Right lobe of liver (tissue), 6 donors: ENCODE data around the gene GRAP. TPM values are rescaled to one million over a fixed set of nuclear protein-coding genes. Genes with fewer than 3 reads are reported as not detected.

Source experiments
- ATAC-seq, 4 donors: fragments of 200-7000 bp; cut with Tn5 transposase; one replicate each; pipeline ENCODE4 v1.9.1; 2020; ENCODE audit warnings: mild to moderate bottlenecking in 4 of 4, moderate library complexity in 4 of 4
- DNase-seq, 3 donors: peaks; one replicate each; pipeline ENCODE4 v3.0.0-alpha.2; 2020
- H3K27ac ChIP-seq, 3 donors: fragments of 200-600 bp; one replicate each; pipeline ENCODE4 v1.8.0; 2022
- H3K27me3 ChIP-seq, 2 donors: fragments of 200-600 bp; one replicate each; pipeline ENCODE4 v1.8.0; 2022
- H3K36me3 ChIP-seq, 4 donors: fragments of 200-600 bp; sonication (generic) in 1 of 4; one replicate each; pipeline versions ENCODE4 v1.5.1 to v1.8.0; 2017 to 2022; ENCODE audit warnings: control low read depth in 1 of 4
- H3K4me1 ChIP-seq, 4 donors: fragments of 200-600 bp; sonication (generic) in 1 of 4; one replicate each; pipeline versions ENCODE4 v1.5.1 to v1.8.0; 2017 to 2022; ENCODE audit warnings: control low read depth in 1 of 4
- H3K4me3 ChIP-seq, 3 donors: fragments of 200-600 bp; one replicate each; pipeline ENCODE4 v1.8.0; 2022
- H3K9me3 ChIP-seq, 4 donors: fragments of 200-600 bp; sonication (generic) in 1 of 4; one replicate each; pipeline versions ENCODE4 v1.5.1 to v1.8.0; 2017 to 2022; ENCODE audit warnings: control low read depth in 1 of 4
- POLR2A ChIP-seq: fragments of 450-650 bp; IDR thresholded peaks from one replicate; pipeline ENCODE4 v1.6.1; 2017; ENCODE audit warnings: antibody characterized with exemption, mild to moderate bottlenecking
- WGBS: methylation state at CpG from one replicate; pipeline ENCODE4 v1.1.6; 2018; ENCODE audit warnings: low coverage, low lambda C conversion rate; ENCODE audit not compliant: insufficient coverage; ENCODE audit errors: missing lambda C conversion rate; 5-methylcytosine and 5-hydroxymethylcytosine counted together
- intact Hi-C, 2 donors: fragments of 100-400 bp; cut with DNase I; formaldehyde crosslinking; loops; one replicate each; pipeline versions ENCODE4 v1.11.2 to v1.14.1; 2022
- total RNA-seq, 6 experiments: library from RNA; depleted of rRNA in 2 of 6; stranded (reverse); fragments of >200 nt in 2 of 6; fragmentation: NEBNext Ultra II Directional in 3 of 6; extraction: Animal tissue kit (Norgen Biotek cat#: 25700) in 3 of 6; gene quantifications; one replicate each; pipeline versions ENCODE4 v1.1.0 to v1.2.4, GENCODE V29; 2016 to 2023
- TF ChIP-seq, protein P1 (sequence below), 4 donors: fragments of 200-600 bp in 3 of 4; fragments of 450-650 bp in 1 of 4; IDR thresholded peaks; one replicate each; pipeline versions ENCODE4 v1.5.1 to v1.8.0; 2016 to 2022; ENCODE audit warnings: antibody characterized with exemption in 4 of 4, mild to moderate bottlenecking in 2 of 4
- donor health status: DM: no; HTN: yes; CAD: no.
- donor health status: DM: no; HTN: no; CAD: no.
- donor health status: DM: no; HTN: no; CAD: no.
- donor health status: DM: no; HTN: yes; CAD: no.
- donor health status: DM: no; HTN: yes; CAD: no.

Gene GRAP
- total RNA-seq, 6 experiments from 2014 or later = 2.6 to 6.1 (median 4.2) TPM

DNA sequence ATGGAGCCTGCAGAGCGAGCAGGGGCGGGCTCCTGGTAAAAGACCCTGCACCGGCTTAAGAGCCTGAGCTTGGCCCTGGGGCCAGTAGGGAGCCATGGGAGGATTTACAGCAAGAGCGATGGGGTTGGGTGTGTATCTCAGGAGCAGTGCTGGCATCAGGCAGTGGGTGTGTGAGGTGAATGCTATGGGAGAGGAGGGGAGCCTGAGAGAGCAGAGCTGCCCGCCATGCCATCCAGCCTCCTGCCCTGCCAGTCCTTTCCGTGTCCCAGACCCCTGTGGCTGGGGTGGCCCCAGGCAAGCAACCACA, 65.5 kb downstream of the GRAP start:
- DNase-seq = no peak
- TF ChIP-seq, protein P1, sequence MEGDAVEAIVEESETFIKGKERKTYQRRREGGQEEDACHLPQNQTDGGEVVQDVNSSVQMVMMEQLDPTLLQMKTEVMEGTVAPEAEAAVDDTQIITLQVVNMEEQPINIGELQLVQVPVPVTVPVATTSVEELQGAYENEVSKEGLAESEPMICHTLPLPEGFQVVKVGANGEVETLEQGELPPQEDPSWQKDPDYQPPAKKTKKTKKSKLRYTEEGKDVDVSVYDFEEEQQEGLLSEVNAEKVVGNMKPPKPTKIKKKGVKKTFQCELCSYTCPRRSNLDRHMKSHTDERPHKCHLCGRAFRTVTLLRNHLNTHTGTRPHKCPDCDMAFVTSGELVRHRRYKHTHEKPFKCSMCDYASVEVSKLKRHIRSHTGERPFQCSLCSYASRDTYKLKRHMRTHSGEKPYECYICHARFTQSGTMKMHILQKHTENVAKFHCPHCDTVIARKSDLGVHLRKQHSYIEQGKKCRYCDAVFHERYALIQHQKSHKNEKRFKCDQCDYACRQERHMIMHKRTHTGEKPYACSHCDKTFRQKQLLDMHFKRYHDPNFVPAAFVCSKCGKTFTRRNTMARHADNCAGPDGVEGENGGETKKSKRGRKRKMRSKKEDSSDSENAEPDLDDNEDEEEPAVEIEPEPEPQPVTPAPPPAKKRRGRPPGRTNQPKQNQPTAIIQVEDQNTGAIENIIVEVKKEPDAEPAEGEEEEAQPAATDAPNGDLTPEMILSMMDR (IDR thresholded peaks at IDR 0.05) = no peak
- TF ChIP-seq POLR2A = no peak
- peak overlapping the region in 1 of 3 donors; percentile 58 for H3K27ac ChIP-seq
- intact Hi-C loops = no loop called here
- no peaks in the 10 kb centered on the region for H3K9me3 ChIP-seq
- peak in 1 of 4 donors; percentile 1 for ATAC-seq
- H3K27me3 ChIP-seq = no peaks in the 10 kb centered on the region
- H3K4me1 ChIP-seq = peaks cover 0 to 23% (median 6%) of the 10 kb centered on the region in 4 donors
- 100% methylated on average over 2 of the region's 6 CpGs for WGBS
- peaks cover 0 to 21% (median 12%) of the 10 kb centered on the region in 4 donors for H3K36me3 ChIP-seq
- H3K4me3 ChIP-seq = no peak overlapping the region

DNA sequence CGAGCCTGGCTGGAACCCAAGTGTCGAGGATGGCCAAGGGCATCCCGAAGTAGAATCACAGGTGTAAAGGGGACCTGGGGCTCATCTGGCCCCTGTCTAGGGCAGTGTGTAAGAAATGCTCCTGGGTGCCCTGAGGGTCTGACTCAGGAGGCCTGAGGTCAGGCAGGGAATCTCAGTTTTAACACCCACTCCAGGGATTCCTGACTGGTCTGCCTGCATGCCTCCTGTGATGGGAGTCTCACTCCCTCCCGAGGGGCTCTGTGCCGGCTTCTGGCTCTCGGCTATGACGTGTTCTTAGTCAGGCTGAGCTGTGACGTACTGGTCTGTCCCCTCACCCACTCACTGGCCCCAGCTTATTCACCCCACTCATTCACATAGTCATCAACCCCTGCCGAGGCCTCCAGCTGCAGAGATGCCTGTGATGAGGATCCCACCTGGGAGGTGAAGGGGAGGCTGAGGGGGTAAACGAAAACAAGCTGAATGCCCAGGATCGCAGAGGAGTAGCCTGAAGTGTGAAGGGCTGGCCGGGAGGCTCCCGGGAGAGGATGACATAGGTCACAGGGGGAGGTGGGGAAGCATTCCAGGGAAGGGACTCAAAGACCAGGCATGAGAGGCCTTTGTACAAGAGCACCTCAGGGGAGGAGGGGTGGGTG, 65.9 kb downstream of the GRAP start:
- no peak for TF ChIP-seq POLR2A
- TF ChIP-seq, protein P1 (IDR thresholded peaks at IDR 0.05) = no peak
- peaks cover 0 to 21% (median 12%) of the 10 kb centered on the region in 4 donors for H3K36me3 ChIP-seq
- peak overlapping the region in 1 of 3 donors; percentile 58 for H3K27ac ChIP-seq
- ATAC-seq = no peak
- WGBS = 90% methylated on average over 2 of the region's 13 CpGs
- no peak for DNase-seq
- H3K27me3 ChIP-seq = no peaks in the 10 kb centered on the region
- intact Hi-C loops = no loop called here
- peaks cover 0 to 18% (median 6%) of the 10 kb centered on the region in 4 donors for H3K4me1 ChIP-seq
- no peaks in the 10 kb centered on the region for H3K9me3 ChIP-seq
- no peak overlapping the region for H3K4me3 ChIP-seq

DNA sequence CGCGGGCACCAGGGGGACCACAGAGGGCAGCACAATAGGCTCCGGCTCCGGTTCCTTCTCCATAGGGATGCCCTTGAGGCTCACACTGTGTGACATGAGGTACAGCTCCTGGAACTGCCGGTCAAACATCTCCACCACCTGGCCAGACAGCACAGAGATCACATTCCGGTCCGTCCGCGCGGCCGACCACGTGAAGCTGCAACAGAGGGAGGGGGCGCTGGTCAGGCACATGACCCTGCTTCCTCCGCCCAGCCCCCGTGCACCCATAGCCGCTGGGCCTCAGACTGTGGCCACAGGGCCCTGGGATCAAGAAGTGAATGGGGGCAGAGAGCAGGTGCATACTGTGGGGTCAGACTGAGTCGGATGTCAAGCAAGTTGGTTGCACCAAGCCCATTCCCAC, 68.1 kb downstream of the GRAP start:
- intact Hi-C loops = no loop called here
- ATAC-seq = no peak
- Histone ChIP-seq H3K36me3 (peaks cover 0 to 21% (median 9%) of the 10 kb centered on the region in 4 donors), H3K27ac (no peak overlapping the region), H3K27me3 (no peaks in the 10 kb centered on the region), H3K4me3 (no peak overlapping the region), H3K4me1 (peaks cover 0 to 17% (median 6%) of the 10 kb centered on the region in 4 donors), H3K9me3 (no peaks in the 10 kb centered on the region)
- no peak for DNase-seq
- TF ChIP-seq, protein P1 (IDR thresholded peaks at IDR 0.05) = no peak
- no peak for TF ChIP-seq POLR2A
- 50% methylated on average over 2 of the region's 17 CpGs for whole genome bisulfite sequencing

DNA sequence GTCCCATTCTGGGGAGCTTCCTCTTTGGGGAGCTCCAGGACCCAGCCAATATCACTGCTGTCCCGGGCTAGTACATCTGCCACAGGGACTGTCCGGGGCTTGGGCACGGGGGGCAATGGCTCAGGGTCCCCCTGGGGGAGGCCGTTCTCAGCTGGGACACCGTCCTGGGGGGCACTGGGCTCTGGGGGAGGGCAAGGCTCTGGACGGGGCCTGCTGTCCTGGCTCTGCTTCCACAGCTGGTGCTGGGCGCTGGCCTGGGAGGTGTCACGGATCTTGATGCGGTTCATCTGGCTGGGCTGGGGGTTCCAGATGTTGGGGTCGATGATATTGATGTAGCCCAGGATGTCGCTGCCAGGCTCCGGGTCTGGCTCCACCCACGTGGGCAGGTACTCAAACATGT, 68.7 kb downstream of the GRAP start:
- WGBS = no CpG with 5 or more reads among the region's 13 CpGs
- Histone ChIP-seq H3K27me3 (no peaks in the 10 kb centered on the region), H3K4me3 (no peak overlapping the region), H3K27ac (no peak overlapping the region), H3K9me3 (no peaks in the 10 kb centered on the region), H3K36me3 (peaks cover 0 to 21% (median 9%) of the 10 kb centered on the region in 4 donors), H3K4me1 (peaks cover 0 to 17% (median 6%) of the 10 kb centered on the region in 4 donors)
- no peak for TF ChIP-seq POLR2A
- TF ChIP-seq, protein P1 (IDR thresholded peaks at IDR 0.05) = no peak
- no peak for ATAC-seq
- no peak for DNase-seq
- intact Hi-C loops = no loop called here
